NAMALWA (cell line): ENCODE measurements around the gene MAFF.
"Not testable (repeated sequence)": the region's sequence is repeated elsewhere in the genome, so short reads cannot be mapped to it uniquely, and the experiment has no call there.

ENCODE experiments used
- DNase-seq: peaks from one replicate; pipeline ENCODE4 v3.0.0-alpha.2; 2015; ENCODE audit warnings: low spot score

MAFF gene

DNA sequence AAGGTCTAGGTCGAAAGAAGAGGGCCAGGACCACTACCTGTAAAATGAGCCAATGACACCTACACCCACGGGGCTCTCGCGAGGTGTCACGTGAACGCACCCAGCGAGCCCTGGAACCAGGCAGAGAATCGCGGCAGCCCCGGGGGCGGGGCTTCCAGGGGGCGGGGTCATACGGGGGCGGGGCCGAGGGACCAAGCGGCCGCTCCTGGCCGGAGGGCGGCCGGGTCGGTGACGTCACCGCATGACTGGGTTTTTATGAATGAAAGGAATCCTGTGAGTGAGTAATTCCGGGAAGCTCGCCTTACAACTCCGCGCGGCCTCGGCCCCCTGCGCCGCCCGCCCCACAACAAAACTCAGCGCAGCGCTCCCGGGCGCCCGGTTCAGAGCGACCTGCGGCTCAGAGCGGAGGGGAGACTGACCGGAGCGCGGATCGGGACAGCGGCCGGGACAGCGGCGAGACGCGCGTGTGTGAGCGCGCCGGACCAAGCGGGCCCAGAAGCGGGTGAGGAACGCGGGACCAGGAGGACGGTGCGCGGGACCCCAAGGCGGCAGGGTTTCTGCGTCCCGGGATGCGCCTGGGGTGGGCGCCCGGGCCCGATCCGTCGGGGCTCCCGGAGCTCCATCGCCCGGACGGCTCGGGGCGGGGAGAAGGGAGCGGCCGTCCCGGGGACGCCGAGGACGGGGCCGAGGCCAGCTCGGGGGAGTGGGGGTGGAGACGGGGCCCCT, at the start of gene MAFF:
Gene MAFF, plus strand, starts transcription at position 284 of the 726 bp plus-strand sequence. CDS start 11,860 bp downstream, outside the sequence.
- peak; percentile 90 for DNase-seq

DNA sequence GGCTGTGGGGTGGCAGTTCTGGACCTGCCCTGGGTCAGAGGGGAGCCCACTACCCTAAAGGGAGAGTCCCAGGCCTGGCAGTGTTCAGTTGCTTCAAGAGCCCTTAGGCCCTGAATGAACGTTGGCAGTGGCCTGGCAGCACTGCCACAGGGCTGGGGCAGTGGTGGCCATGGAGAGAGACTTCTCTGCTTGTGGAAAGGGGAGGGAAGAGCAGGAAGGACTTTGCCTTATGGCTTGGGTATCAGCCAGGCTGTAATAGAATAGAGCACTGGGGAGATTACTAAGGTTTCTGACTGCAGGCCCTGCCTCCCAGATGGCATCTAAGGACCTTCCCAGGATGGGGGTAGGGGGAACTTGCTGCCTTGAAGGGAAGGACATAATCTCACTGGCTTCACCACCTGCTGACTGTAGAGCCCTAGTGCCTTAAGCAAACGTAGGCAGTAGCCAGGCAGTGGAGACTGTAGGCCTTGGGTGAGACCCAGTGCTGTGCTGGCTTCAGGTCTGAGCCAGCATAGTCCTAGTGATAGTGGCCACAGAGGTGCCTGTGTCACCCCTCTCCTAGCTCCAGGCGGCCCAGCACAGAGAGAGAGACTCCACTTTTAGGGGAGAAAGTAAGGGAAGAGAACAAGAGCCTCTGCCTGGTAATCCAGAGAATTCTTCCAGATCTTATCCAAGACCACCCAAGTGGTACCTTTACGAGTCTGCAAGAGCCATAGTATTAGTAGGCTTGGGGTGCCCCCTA, 47.8 kb upstream of the MAFF start:
- no peak for DNase-seq

DNA sequence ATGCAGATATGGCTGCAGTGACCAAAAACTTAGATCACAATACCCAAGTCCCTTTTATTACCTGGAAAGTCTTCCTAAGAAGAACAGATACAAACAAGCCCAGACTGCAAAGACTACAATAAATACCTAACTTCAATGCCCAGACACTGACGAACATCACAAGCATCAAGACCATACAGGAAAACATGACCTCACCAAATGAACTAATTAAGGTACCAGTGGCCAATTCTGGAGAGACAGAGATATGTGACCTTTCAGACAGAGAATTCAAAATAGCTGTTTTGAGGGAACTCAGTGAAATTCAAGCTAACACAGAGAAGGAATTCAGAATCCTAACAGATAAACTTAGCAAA, 47.3 kb upstream of the MAFF start:
- not testable (repeated sequence) for DNase-seq

DNA sequence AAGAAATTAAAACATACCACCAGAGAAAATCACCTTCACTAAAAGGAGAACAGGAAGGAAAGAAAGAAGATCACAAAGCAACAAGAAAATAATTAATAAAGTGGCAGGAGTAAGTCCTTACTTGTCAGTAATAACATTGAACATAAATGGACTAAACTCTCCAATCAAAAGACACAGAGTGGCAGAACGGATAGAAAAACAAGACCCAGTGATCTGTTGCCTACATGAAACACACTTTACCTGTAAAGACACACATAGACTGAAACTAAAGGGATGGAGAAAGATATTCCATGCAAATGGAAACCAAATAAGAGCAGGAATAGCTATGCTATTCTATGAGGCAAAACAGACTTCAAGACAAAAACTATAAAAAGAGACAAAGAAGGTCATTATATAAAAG, 46.1 kb upstream of the MAFF start:
- DNase-seq: no peak

DNA sequence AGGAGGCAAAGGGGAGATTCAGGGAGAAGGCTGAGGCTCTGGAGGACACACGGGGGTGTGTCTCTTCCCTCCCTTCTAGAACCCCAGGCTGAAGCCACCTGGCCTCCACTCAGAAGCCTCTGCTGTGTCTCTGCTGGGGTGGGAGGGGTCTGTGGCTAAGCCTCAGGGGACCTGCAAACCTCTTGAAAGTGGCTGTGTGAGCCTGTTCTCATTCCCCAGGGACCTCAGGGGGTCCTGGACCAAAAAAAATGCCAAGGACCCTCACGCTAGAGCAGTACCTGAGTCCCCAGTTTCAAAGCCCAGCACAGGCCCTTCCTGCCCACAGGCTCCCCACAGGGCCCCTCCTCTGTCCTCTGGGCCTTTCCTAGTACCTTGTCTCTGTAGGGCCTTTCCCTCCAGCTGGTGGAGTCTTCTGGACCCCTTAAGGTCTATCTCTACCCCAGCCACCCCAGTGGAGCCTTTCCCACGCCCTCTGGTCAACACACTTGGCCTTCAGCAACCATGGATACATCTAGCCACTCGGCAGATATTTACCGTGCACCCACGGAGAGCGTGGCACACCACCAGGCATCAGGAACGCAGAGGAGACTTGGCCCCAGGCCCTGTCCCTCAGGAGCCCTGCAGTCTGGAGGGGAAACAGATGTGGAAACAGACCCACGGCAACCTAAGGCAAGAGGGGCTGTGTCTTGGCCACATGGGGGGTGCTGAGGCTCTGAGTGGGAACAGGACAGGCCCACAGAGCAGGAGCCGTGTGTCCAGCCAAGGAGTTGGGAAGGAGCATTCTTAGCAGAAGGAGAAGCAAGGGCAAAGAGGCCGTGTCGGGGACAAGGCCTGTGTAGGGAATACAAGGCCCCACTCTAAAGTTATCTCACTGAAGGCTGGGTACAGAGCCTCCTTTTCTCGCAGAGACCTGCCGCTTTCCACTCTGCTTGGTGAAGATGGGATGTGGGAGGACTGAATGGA, 38.6 kb upstream of the MAFF start:
- DNase-seq: peak; percentile 64

DNA sequence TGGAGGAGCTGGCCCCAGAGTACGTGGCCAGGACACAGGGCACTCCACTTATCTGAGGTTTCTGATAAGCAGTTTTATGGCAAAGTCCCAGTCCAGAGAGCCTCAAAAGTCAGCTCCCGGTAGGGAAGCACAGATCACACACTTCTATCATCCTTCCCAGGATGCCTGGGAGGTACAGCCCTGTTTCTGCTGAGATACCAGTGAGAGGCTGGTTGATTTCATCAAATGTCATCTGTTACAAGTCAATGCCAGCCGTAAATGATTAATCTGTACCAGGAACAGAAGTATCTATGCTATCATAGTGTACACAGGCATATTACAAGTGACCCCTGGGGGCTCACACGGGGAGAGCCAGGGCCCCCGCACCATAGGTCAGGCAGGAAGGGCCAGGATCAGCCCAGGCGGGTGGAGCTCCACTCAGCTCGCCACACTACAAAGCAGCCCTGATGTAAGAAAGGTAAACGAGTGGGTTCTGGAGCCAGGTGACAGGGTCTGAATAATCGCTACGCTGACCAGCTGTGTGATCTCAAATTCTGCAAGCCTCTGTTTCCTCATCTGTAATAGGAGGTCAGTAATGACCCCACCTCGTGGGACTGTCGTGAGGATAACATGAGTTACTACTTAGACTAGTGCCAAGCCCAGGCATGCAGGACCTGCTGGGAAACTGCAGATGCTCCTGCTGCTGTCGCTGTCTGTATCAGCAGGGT, 37.8 kb upstream of the MAFF start:
- no peak for DNase-seq

DNA sequence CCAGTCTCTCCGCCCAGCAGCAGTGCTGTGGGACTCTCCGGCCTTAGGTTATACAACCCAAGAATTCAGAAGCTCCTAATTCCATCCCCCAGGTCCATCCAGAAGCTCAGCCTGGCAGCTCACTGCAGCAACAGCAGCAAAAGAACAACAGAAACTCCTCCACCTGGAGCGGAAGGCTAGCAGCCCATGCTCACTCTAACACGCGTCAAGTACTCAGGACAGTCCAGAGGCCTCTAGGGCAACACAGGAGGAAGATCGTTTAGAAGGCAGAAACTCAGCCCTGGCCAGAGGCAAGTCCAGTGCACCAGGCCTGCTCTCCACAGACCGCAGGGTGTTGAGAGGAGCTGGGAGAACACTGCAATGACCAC, 37.3 kb upstream of the MAFF start:
- no peak for DNase-seq

DNA sequence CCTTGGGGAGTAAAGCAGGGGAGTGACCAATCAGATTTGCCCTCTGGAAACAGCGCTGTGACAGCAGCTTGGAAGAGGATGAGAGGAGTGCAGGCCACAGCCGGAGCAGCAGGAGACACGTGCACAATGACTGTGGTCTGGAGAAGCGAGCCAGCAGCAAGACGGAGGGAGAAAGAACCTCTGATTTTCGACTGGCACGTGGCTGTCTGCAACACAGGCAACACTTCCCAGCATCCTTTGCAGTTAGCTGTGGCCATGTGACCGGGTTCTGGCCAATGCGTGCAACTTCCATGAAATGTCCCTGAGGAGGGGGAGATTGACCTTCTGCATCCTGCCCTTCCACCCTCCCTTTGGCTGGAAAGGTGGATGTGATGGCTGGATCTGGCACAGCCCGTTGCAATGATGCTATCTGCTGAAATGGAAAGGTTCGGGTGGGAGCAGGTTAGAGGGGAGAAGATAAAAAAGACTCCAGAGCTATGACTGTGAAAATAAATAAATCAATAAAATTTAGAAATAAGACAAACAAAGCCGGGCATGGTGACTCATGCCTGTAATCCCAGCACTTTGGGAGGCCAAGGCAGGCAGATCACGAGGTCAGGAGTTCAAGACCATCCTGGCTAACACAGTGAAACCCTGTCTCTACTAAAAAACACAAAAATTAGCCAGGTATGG, 35.7 kb upstream of the MAFF start:
- DNase-seq: no peak

DNA sequence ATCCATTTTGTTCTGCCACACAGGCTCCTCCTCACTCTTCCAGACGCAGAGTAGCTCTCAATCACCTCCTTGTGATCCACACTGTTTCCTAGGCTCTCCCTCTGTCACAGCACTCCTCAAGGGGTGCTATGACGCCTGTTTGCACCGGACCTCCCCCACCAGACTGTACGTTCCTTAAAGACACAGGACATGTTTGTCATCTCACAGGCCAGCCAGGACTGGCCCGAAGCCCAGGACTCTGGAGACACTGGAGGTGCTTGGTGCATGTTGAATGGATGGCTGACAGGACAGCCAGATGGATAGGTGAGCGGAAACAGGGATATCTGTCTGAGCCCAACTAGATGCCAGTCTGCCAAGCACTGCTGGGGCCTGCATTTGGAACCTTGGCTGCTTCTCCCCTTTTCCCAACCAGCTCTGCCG, 33.8 kb upstream of the MAFF start:
- DNase-seq: no peak

DNA sequence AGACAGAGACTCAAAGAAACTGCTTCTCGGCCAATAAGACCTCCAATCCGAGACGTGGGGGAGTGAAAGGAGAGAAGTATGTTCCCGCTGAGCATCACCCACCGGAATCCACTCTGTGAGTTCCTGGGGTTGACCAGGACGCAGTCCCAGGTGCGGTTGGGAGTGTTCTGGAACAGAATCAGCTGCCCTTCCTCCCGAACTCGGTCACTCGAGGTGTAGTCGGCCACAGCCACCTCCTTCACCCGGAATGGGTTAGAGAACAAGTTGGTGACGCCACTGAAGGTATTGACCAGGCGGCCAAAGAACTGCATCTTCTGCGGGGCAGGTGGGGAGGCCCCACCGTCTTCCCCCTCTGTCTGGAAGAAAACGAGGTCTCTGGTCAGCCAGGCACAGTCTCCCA, 32.7 kb upstream of the MAFF start:
- no peak for DNase-seq

DNA sequence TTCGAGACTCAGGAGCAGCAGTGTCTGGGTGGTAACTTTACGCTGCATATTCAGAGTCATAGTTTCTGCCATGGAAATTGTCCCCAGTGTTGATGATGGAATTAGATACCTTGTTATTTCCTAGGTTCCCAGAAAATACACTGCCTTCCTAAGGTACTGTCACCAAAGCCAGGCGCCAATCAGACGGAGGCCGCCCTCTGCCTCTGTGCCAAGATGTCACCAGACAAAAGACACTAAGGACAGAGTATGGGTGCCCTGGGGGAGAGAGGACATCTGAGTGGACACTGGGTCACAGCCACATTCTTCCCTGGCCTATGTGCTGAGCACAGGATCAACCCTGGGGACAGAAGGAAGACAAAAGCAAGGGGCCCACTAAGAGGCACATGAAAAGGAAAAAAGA, 31.3 kb upstream of the MAFF start:
- no peak for DNase-seq

DNA sequence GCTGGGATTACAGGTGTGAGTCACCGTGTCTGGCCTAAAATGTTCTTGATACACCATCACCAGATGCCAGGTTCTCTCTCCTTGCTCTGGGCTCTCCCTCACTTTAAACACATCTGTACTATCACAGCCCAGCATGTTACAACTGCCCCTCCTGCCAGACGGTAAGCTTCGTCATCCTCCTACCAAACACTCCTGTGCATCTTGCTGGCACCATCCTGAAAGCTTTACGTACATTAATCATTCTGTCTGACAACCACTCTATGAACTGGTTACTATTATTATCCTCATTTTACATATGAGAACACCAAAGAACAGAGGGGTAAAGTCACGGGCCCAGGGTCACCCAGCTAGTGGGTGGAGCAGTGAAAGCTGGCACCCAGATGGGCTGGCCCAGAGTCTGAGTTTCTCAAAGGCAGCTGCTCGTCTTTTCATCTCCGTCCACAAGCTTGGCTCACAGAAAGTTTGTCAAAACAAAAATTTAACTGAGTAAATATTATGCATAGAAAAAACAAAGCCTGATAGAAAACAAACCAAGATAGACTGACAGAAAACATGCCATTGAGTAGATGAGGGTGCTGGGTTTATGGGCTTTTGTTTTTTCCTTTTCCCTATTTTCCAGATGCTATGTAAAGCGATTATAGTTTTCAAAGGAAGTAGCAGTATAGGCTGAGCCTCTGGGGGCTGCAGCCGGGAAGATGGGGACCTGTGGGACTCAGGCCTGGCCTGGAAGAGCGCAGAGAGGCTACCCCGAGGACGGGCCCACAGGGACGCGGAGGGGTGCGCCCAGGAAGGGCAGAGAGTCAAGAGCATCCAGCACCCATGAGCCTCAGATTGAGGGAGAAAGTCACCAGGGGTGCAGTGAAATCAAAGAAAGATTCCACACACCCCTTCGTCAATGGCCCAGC, 29.6 kb upstream of the MAFF start:
- DNase-seq: peak; percentile 19

DNA sequence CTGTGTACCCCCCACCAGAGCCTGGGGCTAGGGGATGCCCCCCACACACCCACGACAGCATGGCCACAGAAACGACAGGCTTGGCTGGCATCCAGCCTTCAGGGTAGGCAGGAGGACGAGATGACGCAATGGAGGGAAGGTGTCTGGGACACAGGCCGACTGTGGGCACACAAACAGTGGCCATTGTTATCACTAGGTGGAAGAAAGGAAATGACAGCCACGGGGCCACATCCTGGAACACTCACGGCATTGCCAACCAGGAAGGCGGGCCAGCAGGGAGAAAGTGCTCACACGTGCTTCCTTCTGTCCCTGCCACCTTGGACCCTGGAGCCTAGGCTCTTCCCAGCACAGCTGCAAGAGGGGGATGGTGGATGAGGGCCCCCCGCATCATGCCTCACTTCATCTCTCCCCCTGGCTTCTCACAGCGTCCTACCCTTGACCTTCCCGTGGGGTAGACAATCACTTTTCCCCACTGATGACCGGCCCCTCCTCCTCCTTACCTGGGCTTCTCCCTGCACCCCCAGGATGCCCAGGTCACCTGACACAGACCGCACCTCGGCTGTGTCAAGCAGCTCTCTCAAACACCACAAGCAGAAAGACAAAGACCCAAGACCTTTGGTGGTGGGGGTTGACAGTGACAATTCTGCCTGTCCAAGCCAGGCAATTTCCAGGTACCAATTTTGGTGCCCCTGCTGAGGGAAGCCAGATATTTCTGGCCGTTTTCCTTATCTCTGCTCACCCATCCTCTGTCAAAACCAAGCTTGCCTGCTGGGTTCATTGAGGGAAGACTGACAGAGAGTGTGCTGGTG, 28.8 kb upstream of the MAFF start:
- DNase-seq: no peak

DNA sequence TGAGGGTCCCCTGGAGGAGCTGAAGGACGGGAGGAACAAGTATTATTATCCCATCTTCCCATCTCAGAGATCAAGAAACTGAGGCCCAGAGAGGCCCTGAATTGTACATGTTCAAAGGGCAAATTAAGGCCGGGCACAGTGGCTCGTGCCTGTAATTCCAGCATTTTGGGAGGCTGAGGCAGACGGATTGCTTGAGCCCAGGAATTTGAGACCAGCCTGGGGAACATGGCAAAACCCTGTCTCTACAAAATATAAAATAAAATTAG, 28.2 kb upstream of the MAFF start:
- no peak for DNase-seq

DNA sequence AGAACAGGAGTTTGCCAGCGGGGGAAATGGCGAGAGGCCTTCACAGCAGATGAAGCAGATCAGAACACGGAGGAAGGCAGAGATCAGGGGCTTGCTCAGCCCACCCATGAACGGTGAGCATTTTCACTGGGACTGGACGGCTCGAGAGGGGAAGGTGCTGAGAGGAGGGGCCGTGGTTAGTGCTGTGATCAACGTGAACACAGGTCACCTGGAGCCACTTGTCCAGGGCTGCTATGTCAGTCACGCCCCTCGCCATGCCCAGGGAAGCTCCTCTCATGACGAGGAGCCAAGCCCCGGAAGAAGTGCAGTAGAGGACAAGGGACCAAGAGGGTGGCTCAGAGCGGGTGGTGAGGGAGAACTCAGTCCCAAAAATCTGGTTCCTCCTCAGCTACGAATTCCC, 27.2 kb upstream of the MAFF start:
- no peak for DNase-seq

DNA sequence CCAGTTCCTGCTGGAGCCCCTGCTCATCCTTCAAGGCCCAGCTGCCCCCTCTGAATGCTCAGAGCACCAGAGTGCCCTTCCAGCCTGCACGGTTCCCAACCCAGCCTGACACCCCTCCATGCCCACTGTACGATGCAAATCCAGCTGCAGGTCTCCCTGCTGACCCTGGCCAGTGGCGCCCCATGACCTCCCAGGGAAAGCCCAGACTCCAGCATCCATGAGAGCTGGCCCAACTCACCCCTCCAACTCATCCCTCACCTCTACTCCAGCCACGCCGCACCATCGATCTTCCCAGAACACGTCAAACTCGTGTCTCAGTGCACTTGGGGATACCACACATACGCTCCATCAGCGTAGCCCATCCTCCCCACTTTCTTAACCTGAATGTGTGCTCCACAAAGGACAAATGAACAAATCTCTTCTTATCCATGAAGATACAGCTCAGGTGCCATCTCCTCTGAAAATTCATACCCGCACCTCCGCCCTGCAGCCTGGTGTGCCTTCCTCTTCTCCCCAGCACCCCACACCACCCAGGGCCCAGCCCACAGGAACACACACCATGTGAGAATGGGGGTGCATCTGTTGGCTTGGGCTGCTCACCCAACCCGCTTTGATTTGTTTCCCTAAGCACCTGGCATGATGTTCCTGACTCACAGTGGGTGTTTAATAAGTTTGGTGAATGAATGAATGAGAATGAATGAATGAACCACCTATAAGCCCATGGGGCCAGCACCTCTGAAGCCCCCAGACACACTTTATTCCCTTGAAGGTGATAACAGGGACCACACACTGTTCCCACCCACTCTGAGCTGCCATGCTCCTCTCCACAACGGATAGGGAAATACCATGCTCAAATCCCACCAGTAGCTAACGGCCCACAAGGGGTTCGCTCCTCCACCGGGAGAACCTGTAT, 26.3 kb upstream of the MAFF start:
- DNase-seq: no peak

DNA sequence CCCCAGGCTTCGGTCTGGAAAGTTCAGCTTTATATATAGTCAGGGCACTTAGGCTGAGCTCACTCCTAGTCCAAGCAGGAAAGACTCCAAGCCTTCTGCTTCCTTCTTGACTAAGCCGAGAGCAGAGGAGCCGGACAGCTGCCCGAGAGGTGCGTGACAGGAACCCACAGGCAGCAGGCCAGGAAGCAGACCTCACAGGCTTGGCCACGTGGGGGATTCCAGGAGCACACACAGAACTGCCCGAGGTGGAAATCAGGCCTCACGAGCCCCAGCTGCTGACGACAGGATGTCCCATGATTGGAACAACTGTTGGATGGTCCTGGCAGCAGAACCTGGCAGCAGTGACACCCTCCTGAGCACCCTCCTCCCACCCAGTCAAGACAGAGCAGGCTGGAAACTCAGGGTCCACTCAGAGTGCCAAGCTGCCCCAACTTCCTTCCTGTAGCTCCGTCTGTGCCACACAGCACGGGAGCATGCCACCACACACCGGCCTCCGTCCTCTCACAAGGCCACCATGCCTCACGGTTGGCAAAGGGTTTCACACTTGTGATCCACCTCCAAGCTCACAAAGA, 25.5 kb upstream of the MAFF start:
- no peak for DNase-seq

DNA sequence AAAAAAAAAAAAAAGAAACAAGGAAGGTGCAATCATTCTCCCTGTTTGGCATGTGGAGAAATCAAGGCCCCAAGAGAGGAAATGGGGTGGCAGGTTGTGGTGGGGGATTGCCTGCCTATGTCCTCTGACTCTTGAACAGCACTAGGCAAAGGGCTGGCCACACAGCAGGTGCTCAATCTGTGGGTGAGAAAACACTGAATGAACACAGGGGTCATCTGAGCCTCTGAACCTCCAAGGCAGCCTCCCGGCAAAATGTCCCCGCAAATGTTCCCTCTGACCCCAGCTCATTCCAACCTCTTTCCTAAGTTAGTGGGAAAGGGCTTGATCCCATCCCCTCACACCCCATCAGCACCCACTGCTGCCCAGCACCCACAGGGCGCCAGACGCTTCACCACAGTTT, 24.8 kb upstream of the MAFF start:
- no peak for DNase-seq
